H9 (cell line): Measurements from ENCODE around the gene RABGAP1L. TPM values are rescaled to one million over a fixed set of nuclear protein-coding genes. Genes with fewer than 3 reads are reported as not detected.
A peak's percentile ranks its signal among the peaks of the same experiment; 100 is the strongest.
"Not testable (repeated sequence)": the region's sequence is repeated elsewhere in the genome, so short reads cannot be mapped to it uniquely, and the experiment has no call there.

Experiments
- DNase-seq: peaks from one replicate; pipeline ENCODE4 v3.0.0-alpha.2; 2017
- H2AFZ ChIP-seq: one replicate; pipeline ENCODE4 v1.6.1; 2013; ENCODE audit warnings: mild to moderate bottlenecking, low read length, control low read depth, moderate library complexity
- H2AK5ac ChIP-seq: 2 replicates; pipeline ENCODE4 v1.6.1; 2013; ENCODE audit warnings: low read length, control low read depth, mixed read lengths; ENCODE audit not compliant: insufficient read length
- H2BK120ac ChIP-seq: one replicate; pipeline ENCODE4 v1.6.1; 2013; ENCODE audit warnings: low read depth, mild to moderate bottlenecking, low read length, control low read depth, inconsistent platforms; ENCODE audit not compliant: poor library complexity, severe bottlenecking
- H2BK12ac ChIP-seq: 2 replicates; pipeline ENCODE4 v1.6.1; 2013; ENCODE audit warnings: low read length, control low read depth, mixed read lengths, low read depth; ENCODE audit not compliant: insufficient read length
- H2BK15ac ChIP-seq: 2 replicates; pipeline ENCODE4 v1.6.1; 2013; ENCODE audit warnings: low read depth, low read length, control low read depth
- H2BK20ac ChIP-seq: one replicate; pipeline ENCODE4 v1.6.1; 2013; ENCODE audit warnings: low read depth, mild to moderate bottlenecking, low read length, control low read depth, inconsistent platforms; ENCODE audit not compliant: poor library complexity, severe bottlenecking
- H2BK5ac ChIP-seq: 2 replicates; pipeline ENCODE4 v1.6.1; 2013; ENCODE audit warnings: low read length, control low read depth, mixed read lengths; ENCODE audit not compliant: insufficient read length
- H3K14ac ChIP-seq: 2 replicates; pipeline ENCODE4 v1.6.1; 2013; ENCODE audit warnings: low read length, control low read depth; ENCODE audit not compliant: insufficient read depth
- H3K18ac ChIP-seq: 2 replicates; pipeline ENCODE4 v1.6.1; 2013; ENCODE audit warnings: low read depth, mild to moderate bottlenecking, mixed read lengths, low read length, control low read depth; ENCODE audit not compliant: insufficient read length
- H3K23ac ChIP-seq: 2 replicates; pipeline ENCODE4 v1.6.1; 2013; ENCODE audit warnings: low read length, control low read depth, mixed read lengths, low read depth; ENCODE audit not compliant: insufficient read length
- H3K23me2 ChIP-seq: 2 replicates; pipeline ENCODE4 v1.6.1; 2013; ENCODE audit warnings: low read depth, mild to moderate bottlenecking, mixed read lengths, low read length, control low read depth; ENCODE audit not compliant: insufficient read length, poor library complexity, severe bottlenecking
- H3K27ac ChIP-seq: 2 replicates; pipeline ENCODE4 v1.5.1; 2013; ENCODE audit warnings: low read length, control low read depth, mixed read lengths, low read depth; ENCODE audit not compliant: insufficient read length
- H3K27me3 ChIP-seq: 2 replicates; pipeline ENCODE4 v1.6.1; 2013; ENCODE audit warnings: low read length, control low read depth, inconsistent platforms; ENCODE audit not compliant: insufficient read depth
- H3K4ac ChIP-seq: 2 replicates; pipeline ENCODE4 v1.6.1; 2013; ENCODE audit warnings: low read depth, mild to moderate bottlenecking, control low read depth, inconsistent platforms, low read length, moderate library complexity
- H3K4me1 ChIP-seq: 2 replicates; pipeline ENCODE4 v1.6.1; 2013; ENCODE audit warnings: low read length, control low read depth, inconsistent platforms; ENCODE audit not compliant: insufficient read depth
- H3K4me2 ChIP-seq: 2 replicates; pipeline ENCODE4 v1.6.1; 2013; ENCODE audit warnings: low read length, control low read depth, mixed read lengths; ENCODE audit not compliant: insufficient read length, insufficient read depth
- H3K56ac ChIP-seq: 2 replicates; pipeline ENCODE4 v1.6.1; 2013; ENCODE audit warnings: low read depth, mild to moderate bottlenecking, mixed read lengths, low read length, control low read depth; ENCODE audit not compliant: insufficient read length
- H3K79me1 ChIP-seq: 2 replicates; pipeline ENCODE4 v1.6.1; 2013; ENCODE audit warnings: low read depth, mild to moderate bottlenecking, moderate library complexity, low read length, control low read depth, inconsistent platforms; ENCODE audit not compliant: insufficient read depth, poor library complexity, severe bottlenecking
- H3K79me2 ChIP-seq: 2 replicates; pipeline ENCODE4 v1.6.1; 2013; ENCODE audit warnings: low read length, control low read depth, inconsistent platforms; ENCODE audit not compliant: insufficient read depth
- H3K9ac ChIP-seq: 2 replicates; pipeline ENCODE4 v1.6.1; 2013; ENCODE audit warnings: low read length, control low read depth, mixed read lengths; ENCODE audit not compliant: insufficient read length; ENCODE audit errors: extremely low read depth
- H3K9me3 ChIP-seq: one replicate; pipeline ENCODE4 v1.6.1; 2013; ENCODE audit warnings: low read depth, low read length, inconsistent platforms; ENCODE audit not compliant: control insufficient read depth
- H3T11ph ChIP-seq: one replicate; pipeline ENCODE4 v1.6.1; 2013; ENCODE audit warnings: mild to moderate bottlenecking, low read length, control low read depth, inconsistent platforms
- H4K20me1 ChIP-seq: one replicate; pipeline ENCODE4 v1.6.1; 2013; ENCODE audit not compliant: control insufficient read depth, insufficient read length, insufficient read depth
- H4K5ac ChIP-seq: 2 replicates; pipeline ENCODE4 v1.6.1; 2013; ENCODE audit warnings: low read depth, mild to moderate bottlenecking, mixed read lengths, low read length, control low read depth; ENCODE audit not compliant: insufficient read length
- H4K8ac ChIP-seq: replicated peaks from 2 replicates; pipeline ENCODE4 v1.6.1; 2013; ENCODE audit warnings: low read length, control low read depth, mixed read lengths, low read depth; ENCODE audit not compliant: insufficient read length
- H4K91ac ChIP-seq: 2 replicates; pipeline ENCODE4 v1.6.1; 2013; ENCODE audit warnings: low read depth, mild to moderate bottlenecking, moderate library complexity, mixed read lengths, low read length, control low read depth; ENCODE audit not compliant: insufficient read length
- H3K27ac Mint-ChIP-seq, 3 experiments: 2 replicates in 2 of 3; 3 replicates in 1 of 3; pipeline ENCODE4 v1.8.0; 2020 to 2021; ENCODE audit warnings: mixed read lengths in 3 of 3, mild to moderate bottlenecking in 1 of 3, moderate library complexity in 1 of 3
- H3K27me3 Mint-ChIP-seq: 2 replicates; pipeline ENCODE4 v1.8.0; 2021; ENCODE audit warnings: low read depth, mild to moderate bottlenecking, moderate library complexity, mixed read lengths
- H3K36me3 Mint-ChIP-seq, 3 experiments: 2 replicates in 2 of 3; 3 replicates in 1 of 3; pipeline ENCODE4 v1.8.0; 2020 to 2021; ENCODE audit warnings: low read depth in 3 of 3, mixed read lengths in 3 of 3; ENCODE audit not compliant: insufficient read depth in 1 of 3
- H3K4me1 Mint-ChIP-seq, 2 experiments: 2 replicates each; pipeline ENCODE4 v1.8.0; 2020; ENCODE audit warnings: mixed read lengths in 2 of 2
- H3K4me3 Mint-ChIP-seq, 2 experiments: 2 replicates in 1 of 2; 3 replicates in 1 of 2; pipeline ENCODE4 v1.8.0; 2020 to 2021; ENCODE audit warnings: mild to moderate bottlenecking in 2 of 2, mixed read lengths in 2 of 2, moderate library complexity in 1 of 2
- H3K9me3 Mint-ChIP-seq, 2 experiments: 2 replicates in 1 of 2; 3 replicates in 1 of 2; pipeline ENCODE4 v1.8.0; 2020; ENCODE audit warnings: mild to moderate bottlenecking in 2 of 2, mixed read lengths in 2 of 2, moderate library complexity in 1 of 2
- CTCF ChIP-seq: fragments of 200-600 bp; sonication (generic); conservative IDR thresholded peaks from 3 replicates; pipeline ENCODE4 v1.8.0; 2021; ENCODE audit warnings: antibody characterized with exemption, mild to moderate bottlenecking
- WGBS: extraction: QIAGEN DNeasy Blood & Tissue Kit; methylation state at CpG from one replicate; pipeline ENCODE4 v1.1.7; 2013; ENCODE audit warnings: missing lambda C conversion rate, low lambda C conversion rate, mixed read lengths; ENCODE audit not compliant: insufficient read length; ENCODE audit errors: extremely low coverage; 5-methylcytosine and 5-hydroxymethylcytosine counted together
- total RNA-seq: library from RNA; stranded (reverse); gene quantifications from 2 replicates; pipeline ENCODE4 v1.2.1, GENCODE V29; 2021

The RABGAP1L gene
- total RNA-seq, 1 experiment from 2014 or later, result 147 TPM

GRCh38 chr1:174841747-174842146 is 682.4 kb downstream of the RABGAP1L start:
- H3K27ac Mint-ChIP-seq, result no peak overlapping the region
- Histone ChIP-seq H3K9me3 (no peaks in the 10 kb centered on the region), H3K4me1 (no peaks in the 10 kb centered on the region), H2BK20ac (no peak overlapping the region), H3K79me2 (no peaks in the 10 kb centered on the region), H2AFZ (no peak overlapping the region), H3K23me2 (no peaks in the 10 kb centered on the region), H4K8ac (no peak overlapping the region), H2AK5ac (no peak overlapping the region), H4K20me1 (no peaks in the 10 kb centered on the region), H3K9ac (no peak overlapping the region), H3K56ac (no peak overlapping the region), H2BK120ac (no peak overlapping the region), H3K27me3 (no peaks in the 10 kb centered on the region), H2BK15ac (no peak overlapping the region), H3T11ph (no peak overlapping the region), H3K27ac (no peak overlapping the region), H4K91ac (no peak overlapping the region), H3K23ac (no peak overlapping the region), H3K79me1 (no peaks in the 10 kb centered on the region), H4K5ac (no peak overlapping the region), H3K14ac (no peak overlapping the region), H3K4ac (no peak overlapping the region), H3K18ac (no peak overlapping the region), H2BK12ac (no peak overlapping the region), H3K4me2 (no peak overlapping the region), H2BK5ac (no peak overlapping the region)
- no CpG with 5 or more reads among the region's 1 CpG for WGBS
- no peaks in the 10 kb centered on the region for H3K9me3 Mint-ChIP-seq
- H3K27me3 Mint-ChIP-seq, result no peaks in the 10 kb centered on the region
- no peak overlapping the region for H3K4me3 Mint-ChIP-seq
- no peak for DNase-seq
- H3K36me3 Mint-ChIP-seq, result no peaks in the 10 kb centered on the region
- no peak for TF ChIP-seq CTCF
- H3K4me1 Mint-ChIP-seq, result peaks cover 0 to 2% of the 10 kb centered on the region in 2 experiments; a peak in 1 of 4 replicates

GRCh38 chr1:174848593-174849560 is 689.6 kb downstream of the RABGAP1L start:
- H2AK5ac ChIP-seq, H2BK15ac ChIP-seq, H3T11ph ChIP-seq, H3K79me2 ChIP-seq, H3K9me3 ChIP-seq, H2BK120ac ChIP-seq, H3K4me1 Mint-ChIP-seq, DNase-seq, H3K79me1 ChIP-seq, H3K9me3 Mint-ChIP-seq, H2BK20ac ChIP-seq, H3K23me2 ChIP-seq, H3K23ac ChIP-seq, H3K56ac ChIP-seq, H2BK12ac ChIP-seq, H3K27me3 Mint-ChIP-seq, H3K18ac ChIP-seq, H4K20me1 ChIP-seq, H3K27ac ChIP-seq, H3K4ac ChIP-seq, H3K27me3 ChIP-seq, H3K14ac ChIP-seq, H3K9ac ChIP-seq, H3K4me2 ChIP-seq, H4K8ac ChIP-seq, H2BK5ac ChIP-seq, H4K5ac ChIP-seq, H3K4me1 ChIP-seq, H4K91ac ChIP-seq, H2AFZ ChIP-seq: not testable (repeated sequence)
- WGBS, result no CpG with 5 or more reads among the region's 36 CpGs
- Mint-ChIP-seq H3K4me3 (peak overlapping the region; percentile 60 to 74), H3K36me3 (peaks cover 0 to 15% (median 1%) of the 10 kb centered on the region in 3 experiments; a peak in 5 of 7 replicates), H3K27ac (peak overlapping the region; percentile 21 to 95 (median 77); a peak in 5 of 7 replicates)
